Psoas muscle (tissue), 8 donors: ENCODE data around the gene NOL8. TPM values are rescaled to one million over a fixed set of nuclear protein-coding genes. Genes with fewer than 3 reads are reported as not detected.

Source experiments
- ATAC-seq, 4 donors: fragments of 200-7000 bp; cut with Tn5 transposase; one replicate each; pipeline ENCODE4 v1.9.1; 2020; ENCODE audit warnings: moderate library complexity in 3 of 4, mild to moderate bottlenecking in 2 of 4
- DNase-seq, 2 donors: peaks; one replicate each; pipeline ENCODE4 v3.0.0-alpha.2; 2020
- H3K27ac ChIP-seq: fragments of 200-600 bp; one replicate; pipeline ENCODE4 v1.8.0; 2022
- H3K27me3 ChIP-seq, 3 donors: fragments of 200-600 bp in 1 of 3; one replicate each; pipeline versions ENCODE4 v1.6.1 to v1.8.0; 2013 to 2022; ENCODE audit warnings: low read length in 2 of 3, mild to moderate bottlenecking in 2 of 3, moderate library complexity in 1 of 3; ENCODE audit not compliant: insufficient read depth in 3 of 3
- H3K36me3 ChIP-seq, 2 donors: fragments of 200-600 bp in 1 of 2; one replicate each; pipeline versions ENCODE4 v1.6.1 to v1.8.0; 2013 to 2022; ENCODE audit warnings: low read depth in 1 of 2, mild to moderate bottlenecking in 1 of 2, moderate library complexity in 1 of 2; ENCODE audit not compliant: insufficient read depth in 1 of 2
- H3K4me1 ChIP-seq: fragments of 200-600 bp; one replicate; pipeline ENCODE4 v1.8.0; 2022
- H3K4me3 ChIP-seq: fragments of 200-600 bp; one replicate; pipeline ENCODE4 v1.8.0; 2022; ENCODE audit warnings: mild to moderate bottlenecking
- H3K9me3 ChIP-seq: fragments of 200-600 bp; one replicate; pipeline ENCODE4 v1.8.0; 2022
- CTCF ChIP-seq: fragments of 200-600 bp; IDR thresholded peaks from one replicate; pipeline ENCODE4 v1.8.0; 2022; ENCODE audit warnings: antibody characterized with exemption
- WGBS, 3 donors: extraction: QIAGEN DNeasy Blood & Tissue Kit; methylation state at CpG; one replicate each; pipeline versions ENCODE4 v1.1.6 to v1.1.7; 2013; 5-methylcytosine and 5-hydroxymethylcytosine counted together
- intact Hi-C, 2 donors: fragments of 100-400 bp; cut with DNase I; formaldehyde crosslinking; loops; one replicate each; pipeline versions ENCODE4 v1.11.0 to v1.14.2; 2022
- polyA plus RNA-seq, 3 donors: library from polyadenylated mRNA; stranded (reverse); fragments of 200-250 nt; gene quantifications; one replicate each; pipeline ENCODE4 v1.2.3, GENCODE V29; 2013
- total RNA-seq, 4 donors: library from RNA; stranded (reverse); fragmentation: NEBNext Ultra II Directional in 2 of 4; extraction: Animal tissue kit (Norgen Biotek cat#: 25700) in 2 of 4; gene quantifications; one replicate each; pipeline versions ENCODE4 v1.2.1 to v1.2.4, GENCODE V29; 2021 to 2023
- donor health status: healthy with polysubstance abuse.
- donor health status: DM: no; HTN: no; CAD: no; lungs with moderate emphysema.
- donor health status: Bipolar disorder and iron deficiency.
- donor health status: healthy.
- donor health status: DM: yes; HTN: yes; CAD: no.
- donor health status: DM: no; HTN: no; CAD: no.
- donor health status: DM: no; HTN: no; CAD: no.
- donor health status: DM: yes; HTN: yes; CAD: no.

The NOL8 gene
- total and polyA plus RNA-seq, 7 donors, result 11.2 to 29.4 (median 17.4) TPM

- H3K27me3 ChIP-seq, result no peaks in the 10 kb centered on the region
- no peak overlapping the region for H3K4me3 ChIP-seq
- no peak for TF ChIP-seq CTCF
- DNase-seq, result no peak
- no peak for ATAC-seq
- no peak overlapping the region for H3K27ac ChIP-seq
- H3K36me3 ChIP-seq, result peaks cover 2 to 34% of the 10 kb centered on the region in 2 donors
- H3K4me1 ChIP-seq, result peaks cover 19% of the 10 kb centered on the region
- intact Hi-C loops, result no loop called here
- no peaks in the 10 kb centered on the region for H3K9me3 ChIP-seq
- WGBS, 3 donors, result 75 to 94% (median 85%) methylated on average over 1 of the region's 1 CpG
Measured at GRCh38 chr9:92290785-92291429, 34.2 kb downstream of the NOL8 start.

GRCh38 chr9:92289708-92290390 lies 35.3 kb downstream of the NOL8 start:
- 81 to 95% (median 94%) methylated on average over 5 of the region's 5 CpGs for WGBS, 3 donors
- H3K36me3 ChIP-seq, result peaks cover 2 to 45% of the 10 kb centered on the region in 2 donors
- H3K27me3 ChIP-seq, result no peaks in the 10 kb centered on the region
- intact Hi-C loops, result no loop called here
- no peaks in the 10 kb centered on the region for H3K9me3 ChIP-seq
- H3K4me1 ChIP-seq, result peaks cover 17% of the 10 kb centered on the region
- H3K4me3 ChIP-seq, result no peak overlapping the region
- DNase-seq (no peak), ATAC-seq (no peak)
- H3K27ac ChIP-seq, result no peak overlapping the region
- no peak for TF ChIP-seq CTCF

GRCh38 chr9:92279302-92279701 lies 45.8 kb downstream of the NOL8 start:
- intact Hi-C loops, result loop anchor here in 1 of 2 donors (5.0 kb wide), 1 partner anchor 37 kb away; no protein-coding TSS in a partner anchor
- peaks cover 16 to 100% of the 10 kb centered on the region in 2 donors for H3K36me3 ChIP-seq
- TF ChIP-seq CTCF, result no peak
- no peak overlapping the region for H3K27ac ChIP-seq
- H3K27me3 ChIP-seq, result no peaks in the 10 kb centered on the region
- ATAC-seq (no peak), DNase-seq (no peak)
- H3K4me1 ChIP-seq, result no peaks in the 10 kb centered on the region
- H3K4me3 ChIP-seq, result no peak overlapping the region
- 62 to 83% (median 65%) methylated on average over 1 of the region's 1 CpG for WGBS, 3 donors
- no peaks in the 10 kb centered on the region for H3K9me3 ChIP-seq

- WGBS, 3 donors, result 63 to 78% (median 69%) methylated on average over 2 of the region's 2 CpGs
- no peaks in the 10 kb centered on the region for H3K4me1 ChIP-seq
- H3K27ac ChIP-seq, result no peak overlapping the region
- intact Hi-C loops, result loop anchor here in 1 of 2 donors (5.0 kb wide), 1 partner anchor 36 kb away; no protein-coding TSS in a partner anchor
- no peaks in the 10 kb centered on the region for H3K27me3 ChIP-seq
- no peak for TF ChIP-seq CTCF
- peaks cover 24 to 100% of the 10 kb centered on the region in 2 donors for H3K36me3 ChIP-seq
- H3K9me3 ChIP-seq, result no peaks in the 10 kb centered on the region
- ATAC-seq (no peak), DNase-seq (no peak)
- no peak overlapping the region for H3K4me3 ChIP-seq
Measured at GRCh38 chr9:92278110-92278509, 47.0 kb downstream of the NOL8 start.
